Mammary epithelial cell (primary cell): ENCODE results near the gene PRADC1.

ENCODE experiments used
- CTCF ChIP-seq, 2 donors: IDR thresholded peaks in 1 of 2; conservative IDR thresholded peaks in 1 of 2; 2 replicates each; pipeline ENCODE4 v1.5.1; 2011 to 2012; ENCODE audit warnings: inconsistent platforms in 2 of 2, low read length in 2 of 2, mild to moderate bottlenecking in 2 of 2, control low read depth in 1 of 2, low read depth in 1 of 2; ENCODE audit not compliant: insufficient read depth in 1 of 2; ENCODE audit errors: extremely low read depth in 1 of 2
- EZH2 ChIP-seq: IDR thresholded peaks from 2 replicates; pipeline ENCODE4 v1.6.1; 2012; ENCODE audit warnings: low read length, inconsistent platforms, borderline replicate concordance

- no peak for TF ChIP-seq CTCF (conservative IDR thresholded peaks at IDR 0.05 in 1 of 2, IDR thresholded peaks at IDR 0.05 in 1 of 2; ENCODE audit: extremely low read depth in 1 of 2, insufficient read depth in 1 of 2, low read depth in 1 of 2, low read length in 2 of 2)
- TF ChIP-seq EZH2: no peak
These were observed 35.5 kb downstream of the PRADC1 start for GRCh38 chr2:73197579-73197978.
